ENCODE measurements around the gene SAMD10. TPM values are rescaled to one million over a fixed set of nuclear protein-coding genes. Genes with fewer than 3 reads are reported as not detected.
A peak's percentile ranks its signal among the peaks of the same experiment; 100 is the strongest.

The SAMD10 gene
- total and polyA plus RNA-seq, 2 of the 8 experiments (the other 6 are each of a cell fraction or from before 2014, with no cell fraction given): 3.0 to 5.2 TPM

DNA sequence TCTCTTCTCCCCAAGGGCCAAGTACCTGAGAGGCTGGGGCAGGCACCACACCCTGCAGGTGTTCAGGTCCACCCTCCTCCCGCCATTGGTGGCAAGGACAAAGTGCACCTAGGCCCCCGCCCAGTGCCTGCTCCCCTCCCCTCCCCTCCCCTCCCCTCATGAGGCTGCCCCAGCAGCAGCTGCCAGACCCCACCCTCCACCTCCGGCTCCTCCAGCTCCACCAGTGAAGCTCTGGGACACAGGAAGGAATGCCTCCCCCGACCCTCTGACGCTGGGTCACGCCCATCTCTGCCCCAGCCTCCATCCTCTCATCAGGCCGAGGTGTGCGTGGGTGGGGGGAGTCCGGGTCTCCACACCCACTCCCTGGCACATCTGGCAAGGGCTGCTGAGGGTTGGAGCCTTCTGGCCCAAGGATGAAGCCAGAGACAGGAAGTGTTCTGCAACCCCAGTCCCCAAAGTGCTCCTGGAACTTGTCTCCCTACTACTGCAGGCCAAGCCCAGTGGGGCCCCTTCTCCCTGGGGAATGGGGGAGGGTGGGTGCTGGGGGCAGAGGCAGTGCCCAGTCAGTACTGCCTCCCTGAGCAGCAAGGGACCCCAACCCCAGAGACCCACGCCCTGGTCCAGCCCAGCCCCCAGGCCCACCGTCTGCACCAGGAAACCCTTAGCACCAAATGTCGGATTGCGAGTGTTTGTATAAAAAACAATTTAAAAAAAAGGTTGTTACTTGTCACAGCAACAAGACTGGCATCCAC, 21.6 kb downstream of the SAMD10 start (continued):
- TF ChIP-seq RXRA (IDR thresholded peaks at IDR 0.05; ENCODE audit: insufficient read depth, low read depth, low read length) (no peak), BCL11A (IDR thresholded peaks at IDR 0.05; ENCODE audit: low read depth in 2 of 2, low read length in 2 of 2) (no peak), CREB1 (IDR thresholded peaks at IDR 0.05) (0 out of 2 replicates have a peak, but pooled peaks have one; percentile 7), HDAC6 (IDR thresholded peaks at IDR 0.05; ENCODE audit: low read depth, low read length) (no peak), TBP (IDR thresholded peaks at IDR 0.05; ENCODE audit: low read depth, low read length) (no peak)
- TF ChIP-seq, protein P1, sequence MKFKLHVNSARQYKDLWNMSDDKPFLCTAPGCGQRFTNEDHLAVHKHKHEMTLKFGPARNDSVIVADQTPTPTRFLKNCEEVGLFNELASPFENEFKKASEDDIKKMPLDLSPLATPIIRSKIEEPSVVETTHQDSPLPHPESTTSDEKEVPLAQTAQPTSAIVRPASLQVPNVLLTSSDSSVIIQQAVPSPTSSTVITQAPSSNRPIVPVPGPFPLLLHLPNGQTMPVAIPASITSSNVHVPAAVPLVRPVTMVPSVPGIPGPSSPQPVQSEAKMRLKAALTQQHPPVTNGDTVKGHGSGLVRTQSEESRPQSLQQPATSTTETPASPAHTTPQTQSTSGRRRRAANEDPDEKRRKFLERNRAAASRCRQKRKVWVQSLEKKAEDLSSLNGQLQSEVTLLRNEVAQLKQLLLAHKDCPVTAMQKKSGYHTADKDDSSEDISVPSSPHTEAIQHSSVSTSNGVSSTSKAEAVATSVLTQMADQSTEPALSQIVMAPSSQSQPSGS (IDR thresholded peaks at IDR 0.05; ENCODE audit: low read length): no peak
- TF ChIP-seq, protein P2, sequence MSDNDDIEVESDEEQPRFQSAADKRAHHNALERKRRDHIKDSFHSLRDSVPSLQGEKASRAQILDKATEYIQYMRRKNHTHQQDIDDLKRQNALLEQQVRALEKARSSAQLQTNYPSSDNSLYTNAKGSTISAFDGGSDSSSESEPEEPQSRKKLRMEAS (IDR thresholded peaks at IDR 0.05): 0 out of 2 replicates have a peak, but pooled peaks have one; percentile 1
- TF ChIP-seq, protein P3, sequence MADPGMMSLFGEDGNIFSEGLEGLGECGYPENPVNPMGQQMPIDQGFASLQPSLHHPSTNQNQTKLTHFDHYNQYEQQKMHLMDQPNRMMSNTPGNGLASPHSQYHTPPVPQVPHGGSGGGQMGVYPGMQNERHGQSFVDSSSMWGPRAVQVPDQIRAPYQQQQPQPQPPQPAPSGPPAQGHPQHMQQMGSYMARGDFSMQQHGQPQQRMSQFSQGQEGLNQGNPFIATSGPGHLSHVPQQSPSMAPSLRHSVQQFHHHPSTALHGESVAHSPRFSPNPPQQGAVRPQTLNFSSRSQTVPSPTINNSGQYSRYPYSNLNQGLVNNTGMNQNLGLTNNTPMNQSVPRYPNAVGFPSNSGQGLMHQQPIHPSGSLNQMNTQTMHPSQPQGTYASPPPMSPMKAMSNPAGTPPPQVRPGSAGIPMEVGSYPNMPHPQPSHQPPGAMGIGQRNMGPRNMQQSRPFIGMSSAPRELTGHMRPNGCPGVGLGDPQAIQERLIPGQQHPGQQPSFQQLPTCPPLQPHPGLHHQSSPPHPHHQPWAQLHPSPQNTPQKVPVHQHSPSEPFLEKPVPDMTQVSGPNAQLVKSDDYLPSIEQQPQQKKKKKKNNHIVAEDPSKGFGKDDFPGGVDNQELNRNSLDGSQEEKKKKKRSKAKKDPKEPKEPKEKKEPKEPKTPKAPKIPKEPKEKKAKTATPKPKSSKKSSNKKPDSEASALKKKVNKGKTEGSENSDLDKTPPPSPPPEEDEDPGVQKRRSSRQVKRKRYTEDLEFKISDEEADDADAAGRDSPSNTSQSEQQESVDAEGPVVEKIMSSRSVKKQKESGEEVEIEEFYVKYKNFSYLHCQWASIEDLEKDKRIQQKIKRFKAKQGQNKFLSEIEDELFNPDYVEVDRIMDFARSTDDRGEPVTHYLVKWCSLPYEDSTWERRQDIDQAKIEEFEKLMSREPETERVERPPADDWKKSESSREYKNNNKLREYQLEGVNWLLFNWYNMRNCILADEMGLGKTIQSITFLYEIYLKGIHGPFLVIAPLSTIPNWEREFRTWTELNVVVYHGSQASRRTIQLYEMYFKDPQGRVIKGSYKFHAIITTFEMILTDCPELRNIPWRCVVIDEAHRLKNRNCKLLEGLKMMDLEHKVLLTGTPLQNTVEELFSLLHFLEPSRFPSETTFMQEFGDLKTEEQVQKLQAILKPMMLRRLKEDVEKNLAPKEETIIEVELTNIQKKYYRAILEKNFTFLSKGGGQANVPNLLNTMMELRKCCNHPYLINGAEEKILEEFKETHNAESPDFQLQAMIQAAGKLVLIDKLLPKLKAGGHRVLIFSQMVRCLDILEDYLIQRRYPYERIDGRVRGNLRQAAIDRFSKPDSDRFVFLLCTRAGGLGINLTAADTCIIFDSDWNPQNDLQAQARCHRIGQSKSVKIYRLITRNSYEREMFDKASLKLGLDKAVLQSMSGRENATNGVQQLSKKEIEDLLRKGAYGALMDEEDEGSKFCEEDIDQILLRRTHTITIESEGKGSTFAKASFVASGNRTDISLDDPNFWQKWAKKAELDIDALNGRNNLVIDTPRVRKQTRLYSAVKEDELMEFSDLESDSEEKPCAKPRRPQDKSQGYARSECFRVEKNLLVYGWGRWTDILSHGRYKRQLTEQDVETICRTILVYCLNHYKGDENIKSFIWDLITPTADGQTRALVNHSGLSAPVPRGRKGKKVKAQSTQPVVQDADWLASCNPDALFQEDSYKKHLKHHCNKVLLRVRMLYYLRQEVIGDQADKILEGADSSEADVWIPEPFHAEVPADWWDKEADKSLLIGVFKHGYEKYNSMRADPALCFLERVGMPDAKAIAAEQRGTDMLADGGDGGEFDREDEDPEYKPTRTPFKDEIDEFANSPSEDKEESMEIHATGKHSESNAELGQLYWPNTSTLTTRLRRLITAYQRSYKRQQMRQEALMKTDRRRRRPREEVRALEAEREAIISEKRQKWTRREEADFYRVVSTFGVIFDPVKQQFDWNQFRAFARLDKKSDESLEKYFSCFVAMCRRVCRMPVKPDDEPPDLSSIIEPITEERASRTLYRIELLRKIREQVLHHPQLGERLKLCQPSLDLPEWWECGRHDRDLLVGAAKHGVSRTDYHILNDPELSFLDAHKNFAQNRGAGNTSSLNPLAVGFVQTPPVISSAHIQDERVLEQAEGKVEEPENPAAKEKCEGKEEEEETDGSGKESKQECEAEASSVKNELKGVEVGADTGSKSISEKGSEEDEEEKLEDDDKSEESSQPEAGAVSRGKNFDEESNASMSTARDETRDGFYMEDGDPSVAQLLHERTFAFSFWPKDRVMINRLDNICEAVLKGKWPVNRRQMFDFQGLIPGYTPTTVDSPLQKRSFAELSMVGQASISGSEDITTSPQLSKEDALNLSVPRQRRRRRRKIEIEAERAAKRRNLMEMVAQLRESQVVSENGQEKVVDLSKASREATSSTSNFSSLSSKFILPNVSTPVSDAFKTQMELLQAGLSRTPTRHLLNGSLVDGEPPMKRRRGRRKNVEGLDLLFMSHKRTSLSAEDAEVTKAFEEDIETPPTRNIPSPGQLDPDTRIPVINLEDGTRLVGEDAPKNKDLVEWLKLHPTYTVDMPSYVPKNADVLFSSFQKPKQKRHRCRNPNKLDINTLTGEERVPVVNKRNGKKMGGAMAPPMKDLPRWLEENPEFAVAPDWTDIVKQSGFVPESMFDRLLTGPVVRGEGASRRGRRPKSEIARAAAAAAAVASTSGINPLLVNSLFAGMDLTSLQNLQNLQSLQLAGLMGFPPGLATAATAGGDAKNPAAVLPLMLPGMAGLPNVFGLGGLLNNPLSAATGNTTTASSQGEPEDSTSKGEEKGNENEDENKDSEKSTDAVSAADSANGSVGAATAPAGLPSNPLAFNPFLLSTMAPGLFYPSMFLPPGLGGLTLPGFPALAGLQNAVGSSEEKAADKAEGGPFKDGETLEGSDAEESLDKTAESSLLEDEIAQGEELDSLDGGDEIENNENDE (IDR thresholded peaks at IDR 0.05; ENCODE audit: insufficient replicate concordance, low read length): no peak

All from H1 (cell line).